ENCODE results near the gene ROCK2.

The ROCK2 gene

GRCh38 chr2:11352781-11353537, 8.5 kb upstream of the ROCK2 start:
- no peak overlapping the region for H3K4me3 ChIP-seq (ENCODE audit: control insufficient read depth, low read depth, low read length)

GRCh38 chr2:11348209-11348749, 3.8 kb upstream of the ROCK2 start:
- TF ChIP-seq, protein P1, sequence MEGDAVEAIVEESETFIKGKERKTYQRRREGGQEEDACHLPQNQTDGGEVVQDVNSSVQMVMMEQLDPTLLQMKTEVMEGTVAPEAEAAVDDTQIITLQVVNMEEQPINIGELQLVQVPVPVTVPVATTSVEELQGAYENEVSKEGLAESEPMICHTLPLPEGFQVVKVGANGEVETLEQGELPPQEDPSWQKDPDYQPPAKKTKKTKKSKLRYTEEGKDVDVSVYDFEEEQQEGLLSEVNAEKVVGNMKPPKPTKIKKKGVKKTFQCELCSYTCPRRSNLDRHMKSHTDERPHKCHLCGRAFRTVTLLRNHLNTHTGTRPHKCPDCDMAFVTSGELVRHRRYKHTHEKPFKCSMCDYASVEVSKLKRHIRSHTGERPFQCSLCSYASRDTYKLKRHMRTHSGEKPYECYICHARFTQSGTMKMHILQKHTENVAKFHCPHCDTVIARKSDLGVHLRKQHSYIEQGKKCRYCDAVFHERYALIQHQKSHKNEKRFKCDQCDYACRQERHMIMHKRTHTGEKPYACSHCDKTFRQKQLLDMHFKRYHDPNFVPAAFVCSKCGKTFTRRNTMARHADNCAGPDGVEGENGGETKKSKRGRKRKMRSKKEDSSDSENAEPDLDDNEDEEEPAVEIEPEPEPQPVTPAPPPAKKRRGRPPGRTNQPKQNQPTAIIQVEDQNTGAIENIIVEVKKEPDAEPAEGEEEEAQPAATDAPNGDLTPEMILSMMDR (IDR thresholded peaks at IDR 0.05; ENCODE audit: control insufficient read depth, insufficient read depth, low read depth, low read length, missing control alignments) = no peak

More at GRCh38 chr2:11352781-11353537, 8.5 kb upstream of the ROCK2 start:
- TF ChIP-seq, protein P1 (IDR thresholded peaks at IDR 0.05; ENCODE audit: control insufficient read depth, insufficient read depth, low read depth, low read length, missing control alignments) = no peak
- DNase-seq (ENCODE audit: low read depth) = no peak

DNA sequence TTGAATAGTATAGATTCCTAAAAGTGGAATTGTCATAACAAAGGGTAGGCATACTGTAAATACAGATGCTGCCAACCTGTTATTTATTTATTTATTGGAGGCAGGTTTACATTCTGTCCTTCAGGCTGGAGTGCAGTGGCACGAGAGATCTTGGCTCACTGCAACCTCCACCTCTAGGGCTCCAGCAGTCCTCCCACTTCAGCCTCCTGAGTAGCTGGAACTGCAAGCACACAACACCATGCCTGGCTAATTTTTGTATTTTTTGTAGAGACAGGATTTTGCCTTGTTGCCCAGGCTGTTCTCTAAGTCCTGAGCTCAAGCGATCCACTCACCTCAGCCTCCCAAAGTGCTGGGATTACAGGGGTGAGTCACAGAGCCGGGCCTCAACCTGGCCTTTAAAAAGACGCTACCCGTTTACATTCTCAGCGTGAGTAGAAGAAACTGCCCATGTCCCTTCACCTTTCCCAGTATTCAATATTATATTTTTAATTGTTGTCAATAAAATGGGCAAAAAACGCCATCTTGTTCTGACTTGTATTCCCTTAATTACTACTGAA, 3.0 kb upstream of the ROCK2 start:
- TF ChIP-seq, protein P1 (IDR thresholded peaks at IDR 0.05; ENCODE audit: control insufficient read depth, insufficient read depth, low read depth, low read length, missing control alignments) = no peak
- H3K4me3 ChIP-seq (ENCODE audit: control insufficient read depth, low read depth, low read length) = no peak overlapping the region

More at GRCh38 chr2:11348209-11348749, 3.8 kb upstream of the ROCK2 start:
- no peak overlapping the region for H3K4me3 ChIP-seq (ENCODE audit: control insufficient read depth, low read depth, low read length)
- DNase-seq (ENCODE audit: low read depth) = no peak

DNA sequence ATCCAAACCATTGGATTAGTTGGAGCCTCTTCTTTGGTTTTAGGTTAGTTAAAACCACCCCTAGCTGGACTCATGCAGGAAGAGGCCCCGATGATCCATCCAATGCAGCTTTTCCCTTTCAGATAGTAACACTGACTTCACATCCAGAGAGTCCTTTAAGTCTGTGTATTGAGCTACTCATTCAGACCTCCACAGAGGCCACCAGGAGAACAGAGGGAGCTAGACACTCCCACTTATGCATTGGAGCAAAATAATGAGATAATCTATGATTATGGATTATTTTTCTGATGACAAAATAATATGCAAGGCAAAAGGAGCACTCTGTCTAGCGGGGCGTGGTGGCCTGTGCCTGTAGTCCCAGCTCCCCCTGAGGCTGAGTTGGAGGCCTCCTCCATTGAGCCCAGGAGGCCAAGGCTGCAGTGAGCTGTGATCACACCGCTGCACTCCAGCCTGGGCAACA, 1.6 kb upstream of the ROCK2 start:
- H3K4me3 ChIP-seq (ENCODE audit: control insufficient read depth, low read depth, low read length) = no peak overlapping the region
- no peak for DNase-seq (ENCODE audit: low read depth)
- TF ChIP-seq, protein P1 (IDR thresholded peaks at IDR 0.05; ENCODE audit: control insufficient read depth, insufficient read depth, low read depth, low read length, missing control alignments) = no peak

More for the DNA sequence above, 3.0 kb upstream of the ROCK2 start:
- DNase-seq (ENCODE audit: low read depth) = no peak

DNA sequence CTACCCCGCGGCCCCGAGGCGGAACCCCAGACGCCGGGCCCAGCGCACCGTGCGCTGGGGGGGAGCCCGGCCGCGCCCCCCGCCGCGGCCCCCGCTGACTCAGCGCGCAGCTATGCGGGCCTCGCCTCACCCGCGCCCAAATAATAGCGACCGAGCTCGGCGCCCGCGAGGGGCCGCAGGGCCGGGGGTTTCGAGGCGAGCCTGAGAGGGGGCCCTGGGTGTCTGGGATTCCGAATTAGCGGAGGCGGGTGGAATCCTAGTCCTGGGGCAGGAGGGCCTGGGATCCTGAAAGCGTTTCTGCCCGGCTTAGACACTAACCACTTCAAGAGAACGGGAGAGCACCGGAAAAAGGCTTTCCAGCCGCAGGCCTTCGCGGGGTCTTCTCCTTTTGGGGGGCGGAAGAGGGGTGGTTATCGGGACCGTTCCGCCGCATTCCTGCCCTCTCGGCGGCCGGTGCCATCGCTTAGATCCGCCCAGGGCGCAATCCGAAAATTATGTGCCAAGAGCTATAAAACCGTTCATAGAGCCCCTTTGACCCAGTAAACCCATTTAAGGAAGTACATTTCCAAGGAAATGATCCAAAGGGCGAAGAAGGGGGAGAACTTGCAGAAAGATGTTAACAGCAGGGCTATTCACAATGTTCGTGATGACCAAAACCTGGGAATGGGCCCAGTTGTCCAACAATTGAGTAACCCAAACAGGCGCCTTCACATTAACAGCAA, 681 bp upstream of the ROCK2 start:
- TF ChIP-seq, protein P1 (IDR thresholded peaks at IDR 0.05; ENCODE audit: control insufficient read depth, insufficient read depth, low read depth, low read length, missing control alignments) = no peak
- DNase-seq (ENCODE audit: low read depth) = peak; percentile 91
- peak overlapping the region; percentile 92 for H3K4me3 ChIP-seq (ENCODE audit: control insufficient read depth, low read depth, low read length)

- TF ChIP-seq, protein P1 (IDR thresholded peaks at IDR 0.05; ENCODE audit: control insufficient read depth, insufficient read depth, low read depth, low read length, missing control alignments) = no peak
- DNase-seq (ENCODE audit: low read depth) = no peak
- H3K4me3 ChIP-seq (ENCODE audit: control insufficient read depth, low read depth, low read length) = peak overlapping the region; percentile 92
Measured at GRCh38 chr2:11343650-11344341, 640 bp downstream of the ROCK2 start.
